Activated naive CD4-positive, alpha-beta T cell (primary cell): ENCODE measurements around the gene C11orf68.
A peak's percentile ranks its signal among the peaks of the same experiment; 100 is the strongest.
"Not testable (repeated sequence)": the region's sequence is repeated elsewhere in the genome, so short reads cannot be mapped to it uniquely, and the experiment has no call there.

Experiments used
- DNase-seq, 4 experiments: peaks; one replicate each; lab custom pipeline; 2025; lab: John Stamatoyannopoulos, UW

Gene C11orf68

GRCh38 chr11:65918211-65919140 is at the start of gene C11orf68:
C11orf68 (minus strand) TSS chr11:65919062; CDS start chr11:65919031, 31 bp downstream.
- peak in 2 of 4 experiments; percentile 32 to 58 for DNase-seq

- no peak for DNase-seq
Observed at GRCh38 chr11:65967329-65967934, 48.6 kb upstream of the C11orf68 start.

- DNase-seq, result no peak
Observed at GRCh38 chr11:65965986-65966762, 47.3 kb upstream of the C11orf68 start.

- DNase-seq, result no peak
Observed at GRCh38 chr11:65964906-65965305, 46.0 kb upstream of the C11orf68 start.

GRCh38 chr11:65962141-65962564 is 43.3 kb upstream of the C11orf68 start:
- no peak for DNase-seq

- peak; percentile 82 to 89 (median 85) for DNase-seq
Observed at GRCh38 chr11:65961267-65962140, 42.6 kb upstream of the C11orf68 start, which contains the start of gene SART1. SART1 (plus strand) TSS chr11:65961734; CDS start chr11:65961781, 47 bp downstream.

GRCh38 chr11:65960824-65961266 is 42.0 kb upstream of the C11orf68 start:
- no peak for DNase-seq

- DNase-seq, result no peak
Observed at GRCh38 chr11:65958774-65959420, 40.0 kb upstream of the C11orf68 start.

- no peak for DNase-seq
Observed at GRCh38 chr11:65958291-65958690, 39.4 kb upstream of the C11orf68 start.

- DNase-seq, result no peak
Observed at GRCh38 chr11:65954771-65955170, 35.9 kb upstream of the C11orf68 start.

GRCh38 chr11:65953471-65953870 is 34.6 kb upstream of the C11orf68 start:
- DNase-seq, result no peak

GRCh38 chr11:65952052-65952521 is 33.2 kb upstream of the C11orf68 start:
- no peak for DNase-seq

- DNase-seq, result not testable (repeated sequence)
Observed at GRCh38 chr11:65951641-65952040, 32.8 kb upstream of the C11orf68 start.

- DNase-seq, result not testable (repeated sequence)
Observed at GRCh38 chr11:65950711-65951110, 31.8 kb upstream of the C11orf68 start.

- no peak for DNase-seq
Observed at GRCh38 chr11:65947603-65948125, 28.8 kb upstream of the C11orf68 start.

GRCh38 chr11:65947133-65947532 is 28.3 kb upstream of the C11orf68 start:
- DNase-seq, result no peak

GRCh38 chr11:65946655-65947054 is 27.8 kb upstream of the C11orf68 start:
- DNase-seq, result no peak

GRCh38 chr11:65945941-65946558 is 27.2 kb upstream of the C11orf68 start:
- DNase-seq, result no peak

- DNase-seq, result no peak
Observed at GRCh38 chr11:65945430-65945911, 26.6 kb upstream of the C11orf68 start, which contains the start of gene TSGA10IP. TSGA10IP (plus strand) TSS chr11:65945480; CDS start chr11:65945676, 196 bp downstream.
